ENCODE results near the gene RPTOR.

Gene RPTOR

GRCh38 chr17:80519091-80519781 lies 25.4 kb upstream of the RPTOR start:
- no peak for ATAC-seq
- no peak for TF ChIP-seq PATZ1 (CRISPR knock-in tag; IDR thresholded peaks at IDR 0.05; ENCODE audit: borderline replicate concordance)
- TF ChIP-seq ZC3H10 (CRISPR knock-in tag; IDR thresholded peaks at IDR 0.05): no peak
- no peak for TF ChIP-seq OSR1 (CRISPR knock-in tag; IDR thresholded peaks at IDR 0.05)
- TF ChIP-seq ZFP3 (CRISPR knock-in tag; IDR thresholded peaks at IDR 0.05): no peak
- TF ChIP-seq ARNTL (CRISPR knock-in tag; IDR thresholded peaks at IDR 0.05; ENCODE audit: borderline replicate concordance, low read depth): no peak
- no peak for TF ChIP-seq ZFP30 (CRISPR knock-in tag; IDR thresholded peaks at IDR 0.05)
- TF ChIP-seq SNAI2 (CRISPR knock-in tag; IDR thresholded peaks at IDR 0.05): no peak

GRCh38 chr17:80520810-80521455 lies 23.7 kb upstream of the RPTOR start:
- ATAC-seq: no peak
- TF ChIP-seq ESRRG (CRISPR knock-in tag; IDR thresholded peaks at IDR 0.05) (no peak), PPARA (CRISPR knock-in tag; IDR thresholded peaks at IDR 0.05; ENCODE audit: borderline replicate concordance) (no peak), ZNF565 (CRISPR knock-in tag; conservative IDR thresholded peaks at IDR 0.05; ENCODE audit: low read depth) (no peak), TOX (CRISPR knock-in tag; IDR thresholded peaks at IDR 0.05; ENCODE audit: borderline replicate concordance) (no peak), CSDC2 (CRISPR knock-in tag; IDR thresholded peaks at IDR 0.05) (no peak), GLIS3 (CRISPR knock-in tag; IDR thresholded peaks at IDR 0.05) (no peak), ZNF70 (CRISPR knock-in tag; IDR thresholded peaks at IDR 0.05) (no peak), RARB (CRISPR knock-in tag; IDR thresholded peaks at IDR 0.05) (no peak), ZC3H10 (CRISPR knock-in tag; IDR thresholded peaks at IDR 0.05) (no peak), ZNF8 (CRISPR knock-in tag; IDR thresholded peaks at IDR 0.05) (no peak), TCF4 (CRISPR knock-in tag; IDR thresholded peaks at IDR 0.05; ENCODE audit: borderline replicate concordance) (no peak), BACH2 (CRISPR knock-in tag; IDR thresholded peaks at IDR 0.05; ENCODE audit: borderline replicate concordance) (no peak), ZFP3 (CRISPR knock-in tag; IDR thresholded peaks at IDR 0.05) (no peak), ARNTL (CRISPR knock-in tag; IDR thresholded peaks at IDR 0.05; ENCODE audit: borderline replicate concordance, low read depth) (no peak), PATZ1 (CRISPR knock-in tag; IDR thresholded peaks at IDR 0.05; ENCODE audit: borderline replicate concordance) (no peak), CSRNP3 (CRISPR knock-in tag; IDR thresholded peaks at IDR 0.05) (no peak), POU6F1 (CRISPR knock-in tag; IDR thresholded peaks at IDR 0.05; ENCODE audit: borderline replicate concordance, low read depth) (no peak), TSHZ2 (CRISPR knock-in tag; IDR thresholded peaks at IDR 0.05) (no peak), ZFP30 (CRISPR knock-in tag; IDR thresholded peaks at IDR 0.05) (no peak), CREB5 (CRISPR knock-in tag; IDR thresholded peaks at IDR 0.05; ENCODE audit: low read depth) (no peak)

All from SK-N-SH treated with all-trans-retinoic acid at 6 μM for 48 hours (cell line).